Skeletal muscle tissue (tissue), 4 donors: ENCODE measurements around the gene SLC8A1. TPM values are rescaled to one million over a fixed set of nuclear protein-coding genes. Genes with fewer than 3 reads are reported as not detected.

Experiments used
- H3K27ac ChIP-seq: one replicate; pipeline ENCODE4 v1.7.0; 2013; ENCODE audit warnings: mild to moderate bottlenecking, low read depth, low read length, inconsistent platforms
- H3K27me3 ChIP-seq, 3 donors: one replicate each; pipeline ENCODE4 v1.7.0; 2013; ENCODE audit warnings: low read length in 3 of 3; ENCODE audit not compliant: control insufficient read depth in 3 of 3, insufficient read depth in 3 of 3
- H3K36me3 ChIP-seq, 3 donors: one replicate each; pipeline ENCODE4 v1.7.0; 2013; ENCODE audit warnings: low read length in 3 of 3; ENCODE audit not compliant: control insufficient read depth in 3 of 3, insufficient read depth in 3 of 3
- H3K4me1 ChIP-seq, 3 donors: one replicate each; pipeline ENCODE4 v1.7.0; 2013; ENCODE audit warnings: low read length in 3 of 3, mild to moderate bottlenecking in 3 of 3; ENCODE audit not compliant: control insufficient read depth in 3 of 3, insufficient read depth in 3 of 3
- H3K4me3 ChIP-seq, 3 donors: one replicate each; pipeline ENCODE4 v1.7.0; 2013; ENCODE audit warnings: low read length in 3 of 3
- H3K9ac ChIP-seq, 3 donors: one replicate each; pipeline ENCODE4 v1.7.0; 2013; ENCODE audit warnings: low read length in 3 of 3, mild to moderate bottlenecking in 3 of 3, moderate library complexity in 2 of 3, low read depth in 1 of 3
- H3K9me3 ChIP-seq, 3 donors: one replicate each; pipeline ENCODE4 v1.7.0; 2013; ENCODE audit warnings: low read length in 3 of 3; ENCODE audit not compliant: control insufficient read depth in 3 of 3
- total RNA-seq: library from RNA; depleted of rRNA; stranded (reverse); fragments of >200 nt; gene quantifications from one replicate; pipeline ENCODE4 v1.2.3, GENCODE V29; 2014
- donor health status: Osteomylitis.

Gene SLC8A1
- total RNA-seq, 1 donor from 2014 or later: 45.9 TPM

GRCh38 chr2:40483549-40484243, 31.8 kb upstream of the SLC8A1 start:
- H3K27ac ChIP-seq: no peak overlapping the region
- H3K9me3 ChIP-seq: no peaks in the 10 kb centered on the region
- peaks cover 0 to 5% (median 2%) of the 10 kb centered on the region in 3 donors for H3K4me1 ChIP-seq
- no peaks in the 10 kb centered on the region for H3K36me3 ChIP-seq
- no peaks in the 10 kb centered on the region for H3K27me3 ChIP-seq
- no peak overlapping the region for H3K4me3 ChIP-seq
- no peak overlapping the region for H3K9ac ChIP-seq

- Histone ChIP-seq H3K9me3 (no peaks in the 10 kb centered on the region), H3K4me3 (no peak overlapping the region), H3K9ac (no peak overlapping the region), H3K27me3 (no peaks in the 10 kb centered on the region), H3K36me3 (no peaks in the 10 kb centered on the region), H3K27ac (no peak overlapping the region), H3K4me1 (no peaks in the 10 kb centered on the region)
These were observed 28.7 kb upstream of the SLC8A1 start for GRCh38 chr2:40480596-40480995.

GRCh38 chr2:40480073-40480472, 28.2 kb upstream of the SLC8A1 start:
- Histone ChIP-seq H3K9me3 (no peaks in the 10 kb centered on the region), H3K36me3 (no peaks in the 10 kb centered on the region), H3K4me1 (no peaks in the 10 kb centered on the region), H3K27ac (no peak overlapping the region), H3K4me3 (no peak overlapping the region), H3K9ac (no peak overlapping the region), H3K27me3 (no peaks in the 10 kb centered on the region)

- no peaks in the 10 kb centered on the region for H3K27me3 ChIP-seq
- no peak overlapping the region for H3K9ac ChIP-seq
- no peaks in the 10 kb centered on the region for H3K9me3 ChIP-seq
- H3K4me1 ChIP-seq: no peaks in the 10 kb centered on the region
- no peaks in the 10 kb centered on the region for H3K36me3 ChIP-seq
- no peak overlapping the region for H3K27ac ChIP-seq
- H3K4me3 ChIP-seq: no peak overlapping the region
These were observed 25.5 kb upstream of the SLC8A1 start for GRCh38 chr2:40477361-40477760.

GRCh38 chr2:40476436-40476835, 24.5 kb upstream of the SLC8A1 start:
- no peak overlapping the region for H3K27ac ChIP-seq
- no peaks in the 10 kb centered on the region for H3K4me1 ChIP-seq
- no peaks in the 10 kb centered on the region for H3K27me3 ChIP-seq
- no peak overlapping the region for H3K4me3 ChIP-seq
- H3K9me3 ChIP-seq: no peaks in the 10 kb centered on the region
- H3K9ac ChIP-seq: no peak overlapping the region
- no peaks in the 10 kb centered on the region for H3K36me3 ChIP-seq

GRCh38 chr2:40474306-40474705, 22.4 kb upstream of the SLC8A1 start:
- Histone ChIP-seq H3K4me3 (no peak overlapping the region), H3K4me1 (no peaks in the 10 kb centered on the region), H3K27ac (no peak overlapping the region)

GRCh38 chr2:40471866-40472265, 20.0 kb upstream of the SLC8A1 start:
- H3K4me3 ChIP-seq: no peak overlapping the region
- no peaks in the 10 kb centered on the region for H3K36me3 ChIP-seq
- no peaks in the 10 kb centered on the region for H3K4me1 ChIP-seq
- no peak overlapping the region for H3K27ac ChIP-seq
- no peaks in the 10 kb centered on the region for H3K9me3 ChIP-seq
- no peaks in the 10 kb centered on the region for H3K27me3 ChIP-seq
- H3K9ac ChIP-seq: no peak overlapping the region

More at GRCh38 chr2:40474306-40474705, 22.4 kb upstream of the SLC8A1 start:
- Histone ChIP-seq H3K9ac (no peak overlapping the region), H3K9me3 (no peaks in the 10 kb centered on the region), H3K36me3 (no peaks in the 10 kb centered on the region), H3K27me3 (no peaks in the 10 kb centered on the region)

- Histone ChIP-seq H3K4me1 (no peaks in the 10 kb centered on the region), H3K9me3 (no peaks in the 10 kb centered on the region), H3K27ac (no peak overlapping the region)
These were observed 19.2 kb upstream of the SLC8A1 start for GRCh38 chr2:40470822-40471813.

GRCh38 chr2:40466935-40467572, 15.2 kb upstream of the SLC8A1 start:
- no peaks in the 10 kb centered on the region for H3K9me3 ChIP-seq
- H3K27ac ChIP-seq: no peak overlapping the region
- no peaks in the 10 kb centered on the region for H3K27me3 ChIP-seq
- H3K9ac ChIP-seq: no peak overlapping the region
- H3K4me1 ChIP-seq: no peaks in the 10 kb centered on the region
- H3K4me3 ChIP-seq: no peak overlapping the region
- no peaks in the 10 kb centered on the region for H3K36me3 ChIP-seq

More at GRCh38 chr2:40470822-40471813, 19.2 kb upstream of the SLC8A1 start:
- no peaks in the 10 kb centered on the region for H3K36me3 ChIP-seq
- H3K4me3 ChIP-seq: no peak overlapping the region
- H3K9ac ChIP-seq: no peak overlapping the region
- H3K27me3 ChIP-seq: no peaks in the 10 kb centered on the region
